ENCODE results near the gene TAF11L2.
"Not testable (repeated sequence)": the region's sequence is repeated elsewhere in the genome, so short reads cannot be mapped to it uniquely, and the experiment has no call there.

DNA sequence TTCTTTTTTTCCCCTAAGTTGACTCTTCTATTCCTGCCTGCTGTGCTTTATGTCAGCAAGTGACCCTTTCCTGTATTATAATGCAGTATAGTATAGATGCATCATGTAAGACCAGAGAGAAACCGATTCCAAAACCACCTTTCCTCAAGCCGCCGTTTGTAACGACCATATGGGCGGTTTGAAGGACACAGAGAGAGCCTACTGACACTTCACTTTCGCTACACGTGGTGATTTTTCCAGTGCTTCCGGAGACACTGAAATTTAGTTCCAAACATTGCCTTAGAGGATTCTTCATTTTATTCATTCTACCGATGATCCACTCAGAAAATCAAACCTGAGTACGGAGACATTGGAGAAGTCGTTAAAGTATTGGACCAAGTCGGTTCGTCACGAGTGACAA, 21.5 kb downstream of the TAF11L2 start:
- not testable (repeated sequence) for TF ChIP-seq POLR2A (IDR thresholded peaks at IDR 0.05)
- TF ChIP-seq, protein P1, sequence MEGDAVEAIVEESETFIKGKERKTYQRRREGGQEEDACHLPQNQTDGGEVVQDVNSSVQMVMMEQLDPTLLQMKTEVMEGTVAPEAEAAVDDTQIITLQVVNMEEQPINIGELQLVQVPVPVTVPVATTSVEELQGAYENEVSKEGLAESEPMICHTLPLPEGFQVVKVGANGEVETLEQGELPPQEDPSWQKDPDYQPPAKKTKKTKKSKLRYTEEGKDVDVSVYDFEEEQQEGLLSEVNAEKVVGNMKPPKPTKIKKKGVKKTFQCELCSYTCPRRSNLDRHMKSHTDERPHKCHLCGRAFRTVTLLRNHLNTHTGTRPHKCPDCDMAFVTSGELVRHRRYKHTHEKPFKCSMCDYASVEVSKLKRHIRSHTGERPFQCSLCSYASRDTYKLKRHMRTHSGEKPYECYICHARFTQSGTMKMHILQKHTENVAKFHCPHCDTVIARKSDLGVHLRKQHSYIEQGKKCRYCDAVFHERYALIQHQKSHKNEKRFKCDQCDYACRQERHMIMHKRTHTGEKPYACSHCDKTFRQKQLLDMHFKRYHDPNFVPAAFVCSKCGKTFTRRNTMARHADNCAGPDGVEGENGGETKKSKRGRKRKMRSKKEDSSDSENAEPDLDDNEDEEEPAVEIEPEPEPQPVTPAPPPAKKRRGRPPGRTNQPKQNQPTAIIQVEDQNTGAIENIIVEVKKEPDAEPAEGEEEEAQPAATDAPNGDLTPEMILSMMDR (IDR thresholded peaks at IDR 0.05), result not testable (repeated sequence)
